Lung (tissue), 12 donors: ENCODE measurements around the gene APCDD1. TPM values are rescaled to one million over a fixed set of nuclear protein-coding genes. Genes with fewer than 3 reads are reported as not detected.

Experiments
- ATAC-seq: fragments of 200-7000 bp; cut with Tn5 transposase; one replicate; pipeline ENCODE4 v1.9.1; 2020; ENCODE audit warnings: moderate number of reproducible peaks; ENCODE audit not compliant: insufficient read depth, low FRiP score
- DNase-seq, 3 donors: peaks; one replicate each; pipeline ENCODE4 v3.0.0-alpha.2; 2013 to 2017
- H3K27ac ChIP-seq, 2 donors: one replicate each; pipeline ENCODE4 v1.5.1; 2013; ENCODE audit warnings: mild to moderate bottlenecking in 2 of 2, moderate library complexity in 2 of 2, control low read depth in 1 of 2, inconsistent platforms in 1 of 2, low read depth in 1 of 2, low read length in 1 of 2
- H3K27me3 ChIP-seq, 3 donors: one replicate each; pipeline ENCODE4 v1.5.1; 2013; ENCODE audit warnings: low read length in 2 of 3; ENCODE audit not compliant: control insufficient read depth in 3 of 3, insufficient read depth in 3 of 3
- H3K36me3 ChIP-seq, 4 donors: one replicate each; pipeline ENCODE4 v1.5.1; 2013; ENCODE audit warnings: low read length in 4 of 4, mild to moderate bottlenecking in 1 of 4, moderate library complexity in 1 of 4; ENCODE audit not compliant: control insufficient read depth in 4 of 4, insufficient read depth in 4 of 4
- H3K4me1 ChIP-seq, 5 donors: one replicate each; pipeline ENCODE4 v1.5.1; 2013; ENCODE audit warnings: low read length in 5 of 5, mild to moderate bottlenecking in 2 of 5, moderate library complexity in 1 of 5; ENCODE audit not compliant: control insufficient read depth in 5 of 5, insufficient read depth in 5 of 5
- H3K4me3 ChIP-seq: one replicate; pipeline ENCODE4 v1.5.1; 2013; ENCODE audit warnings: mild to moderate bottlenecking, control low read depth, moderate library complexity
- H3K9ac ChIP-seq, 2 donors: one replicate each; pipeline ENCODE4 v1.5.1; 2013; ENCODE audit warnings: low read length in 2 of 2, control low read depth in 1 of 2; ENCODE audit not compliant: insufficient read depth in 1 of 2
- H3K9me3 ChIP-seq, 4 donors: one replicate each; pipeline ENCODE4 v1.5.1; 2013; ENCODE audit warnings: low read length in 3 of 4, mild to moderate bottlenecking in 1 of 4, moderate library complexity in 1 of 4; ENCODE audit not compliant: control insufficient read depth in 4 of 4, insufficient read depth in 3 of 4
- CTCF ChIP-seq: IDR thresholded peaks from 2 replicates; pipeline ENCODE4 v1.5.1; 2012; ENCODE audit warnings: mild to moderate bottlenecking; ENCODE audit errors: control extremely low read depth, extremely low read depth
- WGBS, 2 donors: extraction: QIAGEN DNeasy Blood & Tissue Kit; methylation state at CpG; one replicate each; pipeline ENCODE4 v1.1.7; 2013; 5-methylcytosine and 5-hydroxymethylcytosine counted together
- polyA plus RNA-seq, 2 donors: library from polyadenylated mRNA; stranded (reverse); fragments of 200-250 nt; gene quantifications; one replicate each; pipeline ENCODE4 v1.2.1, GENCODE V29; 2013
- total RNA-seq, 2 donors: library from RNA; depleted of rRNA in 1 of 2; stranded (reverse); fragments of >200 nt in 1 of 2; gene quantifications; one replicate each; pipeline ENCODE4 v1.2.1, GENCODE V29; 2014 to 2021
- donor health status: control.
- donor health status: control.
- donor health status: Bipolar disorder and iron deficiency.
- donor health status: healthy.
- donor health status: DM: yes; HTN: yes; CAD: no.

APCDD1 gene
- total and polyA plus RNA-seq, 4 donors: 6.8 to 77.4 (median 29.3) TPM

GRCh38 chr18:10477121-10477862, 22.9 kb downstream of the APCDD1 start:
- H3K27me3 ChIP-seq: no peaks in the 10 kb centered on the region
- 19 to 25% methylated on average over 3 of the region's 3 CpGs for WGBS, 2 donors

DNA sequence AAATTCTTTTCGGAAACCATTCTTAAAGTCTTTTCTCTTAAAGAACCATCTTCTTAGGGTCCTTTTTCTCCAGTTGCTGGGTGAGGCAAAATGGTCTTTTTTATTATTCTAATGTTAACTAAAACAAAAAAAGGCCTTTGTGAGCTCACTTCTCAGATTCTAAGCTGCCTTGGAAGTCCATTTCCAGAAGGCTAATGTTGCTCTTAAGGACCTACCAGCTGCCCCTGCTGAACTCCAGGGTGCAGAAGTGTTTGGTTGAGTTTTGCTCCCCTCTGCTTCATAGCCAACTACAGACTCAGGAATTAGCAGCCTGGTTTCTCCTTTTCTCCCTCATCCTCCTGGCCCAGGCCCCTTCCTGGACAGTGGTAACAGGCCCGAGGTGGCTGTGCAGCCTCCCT, 23.4 kb downstream of the APCDD1 start:
- 85 to 86% methylated on average over 2 of the region's 2 CpGs for WGBS, 2 donors
- no peak overlapping the region for H3K27ac ChIP-seq
- peaks cover 0 to 20% (median 9%) of the 10 kb centered on the region in 4 donors for H3K36me3 ChIP-seq
- no peaks in the 10 kb centered on the region for H3K27me3 ChIP-seq
- peaks cover 2 to 35% (median 15%) of the 10 kb centered on the region in 5 donors for H3K4me1 ChIP-seq
- DNase-seq: no peak
- no peaks in the 10 kb centered on the region for H3K9me3 ChIP-seq
- no peak overlapping the region for H3K9ac ChIP-seq
- H3K4me3 ChIP-seq: no peak overlapping the region
- ATAC-seq: no peak
- no peak for TF ChIP-seq CTCF

More at GRCh38 chr18:10477121-10477862, 22.9 kb downstream of the APCDD1 start:
- DNase-seq (peak in 1 of 3 donors; percentile 28), ATAC-seq (no peak)
- no peaks in the 10 kb centered on the region for H3K9me3 ChIP-seq
- no peak overlapping the region for H3K27ac ChIP-seq
- no peak overlapping the region for H3K9ac ChIP-seq
- no peak for TF ChIP-seq CTCF
- peaks cover 2 to 41% (median 18%) of the 10 kb centered on the region in 5 donors for H3K4me1 ChIP-seq
- no peak overlapping the region for H3K4me3 ChIP-seq
- peaks cover 0 to 20% (median 8%) of the 10 kb centered on the region in 4 donors for H3K36me3 ChIP-seq

DNA sequence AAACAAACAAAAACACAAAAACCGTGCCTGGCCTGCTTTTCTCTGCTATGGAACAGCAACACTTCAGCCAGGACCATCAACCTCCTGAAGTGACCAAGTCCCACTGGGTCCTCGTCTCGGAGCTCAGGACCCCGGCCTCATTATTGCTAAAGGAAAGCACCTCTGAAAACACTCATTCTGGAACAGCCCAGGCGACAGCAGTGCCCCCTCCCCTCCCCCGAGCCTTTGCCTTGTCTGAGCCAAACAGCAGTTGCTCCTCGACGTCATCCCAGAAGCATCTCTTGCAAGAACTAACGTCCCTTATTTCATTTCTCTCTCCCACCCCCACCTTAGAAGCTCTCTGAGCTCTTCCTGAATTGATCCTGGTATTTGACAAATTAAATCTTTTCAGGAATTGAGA, 27.4 kb downstream of the APCDD1 start:
- ATAC-seq (no peak), DNase-seq (no peak)
- Histone ChIP-seq H3K4me3 (no peak overlapping the region), H3K27me3 (no peaks in the 10 kb centered on the region), H3K9ac (no peak overlapping the region), H3K4me1 (peaks cover 2 to 12% (median 5%) of the 10 kb centered on the region in 5 donors), H3K36me3 (peaks cover 0 to 22% (median 16%) of the 10 kb centered on the region in 4 donors), H3K27ac (no peak overlapping the region), H3K9me3 (no peaks in the 10 kb centered on the region)
- 77 to 81% methylated on average over 9 of the region's 9 CpGs for WGBS, 2 donors
- no peak for TF ChIP-seq CTCF
